Measurements from ENCODE around the gene DOCK2. TPM values are rescaled to one million over a fixed set of nuclear protein-coding genes. Genes with fewer than 3 reads are reported as not detected.
A peak's percentile ranks its signal among the peaks of the same experiment; 100 is the strongest.

The DOCK2 gene
- total and polyA plus RNA-seq, 2 experiments from 2014 or later: 6.5 to 10.4 TPM

DNA sequence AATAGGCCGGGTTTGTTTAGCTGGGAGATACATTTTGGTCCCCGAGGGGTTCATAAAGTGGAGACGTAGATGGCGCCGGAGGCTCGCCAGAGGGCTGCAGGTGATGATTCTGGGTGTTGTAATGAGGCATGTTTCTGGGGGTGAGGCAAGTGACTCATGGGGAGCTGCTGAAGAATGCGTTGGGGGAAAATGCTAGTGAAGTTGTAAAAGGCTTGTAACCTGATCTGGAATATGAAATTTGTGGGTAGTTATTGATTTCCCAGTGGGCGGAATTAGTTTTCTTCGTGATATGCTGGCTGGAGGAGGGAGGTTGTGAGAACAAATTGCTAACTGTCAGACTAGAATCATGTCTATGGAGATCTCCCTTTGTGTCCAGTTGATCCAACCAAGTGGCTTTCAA lies 158.3 kb downstream of the DOCK2 start:
- no peaks in the 10 kb centered on the region for H4K20me1 ChIP-seq (ENCODE audit: insufficient read depth)
- H3K27me3 ChIP-seq (replicated peaks; ENCODE audit: insufficient read depth): no peaks in the 10 kb centered on the region
- no peak overlapping the region for H3K9ac ChIP-seq
- H3K4me2 ChIP-seq (ENCODE audit: unreplicated experiment): no peak overlapping the region
- TF ChIP-seq EZH2phosphoT487 (IDR thresholded peaks at IDR 0.05; ENCODE audit: insufficient read depth, low read depth): no peak
- TF ChIP-seq EZH2 (IDR thresholded peaks at IDR 0.05; ENCODE audit: insufficient read depth, poor library complexity, severe bottlenecking): no peak
- no peak overlapping the region for H3K4me3 ChIP-seq
- no peaks in the 10 kb centered on the region for H3K36me3 ChIP-seq (ENCODE audit: low read depth)
- in situ Hi-C loops (cut with MboI): no loop called here
- H3K9me3 ChIP-seq (ENCODE audit: low read depth): no peaks in the 10 kb centered on the region
- 82 to 85% methylated on average over 9 of the region's 9 CpGs for WGBS, 2 experiments (ENCODE audit: low coverage in 1 of 2, low lambda C conversion rate in 2 of 2, missing lambda C conversion rate in 2 of 2)
- no peak overlapping the region for H2AFZ ChIP-seq
- H3K9me2 ChIP-seq (ENCODE audit: insufficient read depth): no peaks in the 10 kb centered on the region
- H3K4me1 ChIP-seq (ENCODE audit: insufficient read depth): peaks cover 8% of the 10 kb centered on the region; the same call in 1 of the 2 replicates
- no peak for DNase-seq
- H3F3A ChIP-seq (ENCODE audit: insufficient read depth): peaks cover 4% of the 10 kb centered on the region
- H3K79me2 ChIP-seq (ENCODE audit: insufficient read depth): no peaks in the 10 kb centered on the region
- H3K27ac ChIP-seq: no peak overlapping the region

DNA sequence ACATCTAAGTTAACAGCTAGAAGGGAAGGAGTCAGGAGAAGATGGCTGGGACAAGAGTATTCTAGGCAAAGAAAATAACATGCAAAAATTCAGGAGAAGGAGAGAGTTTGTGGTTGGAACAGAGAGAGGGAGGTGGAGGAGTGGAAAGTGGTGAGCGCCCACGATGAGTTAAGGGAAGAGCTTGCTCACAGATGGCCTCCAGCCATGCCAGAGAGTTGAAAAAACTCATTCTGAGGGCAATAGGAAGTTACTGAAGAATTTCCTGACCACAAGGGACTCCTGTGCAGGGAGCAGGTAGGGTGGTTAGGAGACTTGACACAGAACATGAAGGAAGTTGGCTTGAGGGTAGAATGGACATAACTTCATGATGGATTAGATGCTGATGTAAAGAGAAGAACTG lies 159.7 kb downstream of the DOCK2 start:
- TF ChIP-seq EZH2phosphoT487 (IDR thresholded peaks at IDR 0.05; ENCODE audit: insufficient read depth, low read depth): no peak
- TF ChIP-seq EZH2 (IDR thresholded peaks at IDR 0.05; ENCODE audit: insufficient read depth, poor library complexity, severe bottlenecking): no peak
- H2AFZ ChIP-seq: no peak overlapping the region
- peak; percentile 42 for DNase-seq
- H3K4me3 ChIP-seq: no peak overlapping the region
- in situ Hi-C loops (cut with MboI): no loop called here
- no peaks in the 10 kb centered on the region for H3K36me3 ChIP-seq (ENCODE audit: low read depth)
- H3K9me3 ChIP-seq (ENCODE audit: low read depth): no peaks in the 10 kb centered on the region
- H4K20me1 ChIP-seq (ENCODE audit: insufficient read depth): no peaks in the 10 kb centered on the region
- H3K27me3 ChIP-seq (replicated peaks; ENCODE audit: insufficient read depth): no peaks in the 10 kb centered on the region
- H3F3A ChIP-seq (ENCODE audit: insufficient read depth): peaks cover 15% of the 10 kb centered on the region
- WGBS, 2 experiments (ENCODE audit: low coverage in 1 of 2, low lambda C conversion rate in 2 of 2, missing lambda C conversion rate in 2 of 2): 85 to 92% methylated on average over 2 of the region's 2 CpGs
- no peak overlapping the region for H3K9ac ChIP-seq
- H3K4me2 ChIP-seq (ENCODE audit: unreplicated experiment): no peak overlapping the region
- peaks cover 21% of the 10 kb centered on the region for H3K4me1 ChIP-seq (ENCODE audit: insufficient read depth)
- no peaks in the 10 kb centered on the region for H3K79me2 ChIP-seq (ENCODE audit: insufficient read depth)
- H3K9me2 ChIP-seq (ENCODE audit: insufficient read depth): no peaks in the 10 kb centered on the region
- no peak overlapping the region for H3K27ac ChIP-seq

DNA sequence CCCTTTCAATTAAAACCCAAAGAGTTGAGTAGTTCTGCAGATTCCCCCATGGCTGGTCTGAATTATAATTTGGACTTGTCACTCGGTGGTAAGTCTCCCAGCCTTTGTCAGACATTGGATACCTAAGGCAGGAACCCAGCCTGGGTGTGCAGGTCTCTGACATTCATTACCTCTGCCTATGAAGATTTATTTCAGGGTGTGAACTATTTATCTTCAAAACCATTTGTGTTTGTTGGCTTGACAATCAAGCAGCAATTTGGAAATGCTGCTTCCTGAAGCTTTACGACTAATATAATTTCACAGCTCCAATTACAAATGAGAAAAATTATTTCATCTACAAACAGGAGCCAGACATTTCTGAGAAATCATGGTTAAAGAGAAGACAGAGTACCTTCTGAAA lies 160.5 kb downstream of the DOCK2 start:
- in situ Hi-C loops (cut with MboI): no loop called here
- Histone ChIP-seq H3K36me3 (ENCODE audit: low read depth) (no peaks in the 10 kb centered on the region), H3K27me3 (replicated peaks; ENCODE audit: insufficient read depth) (no peaks in the 10 kb centered on the region), H4K20me1 (ENCODE audit: insufficient read depth) (no peaks in the 10 kb centered on the region), H3F3A (ENCODE audit: insufficient read depth) (peaks cover 23% of the 10 kb centered on the region), H3K79me2 (ENCODE audit: insufficient read depth) (no peaks in the 10 kb centered on the region), H3K9ac (no peak overlapping the region), H3K4me3 (no peak overlapping the region), H3K27ac (no peak overlapping the region), H3K4me2 (ENCODE audit: unreplicated experiment) (no peak overlapping the region), H3K9me2 (ENCODE audit: insufficient read depth) (no peaks in the 10 kb centered on the region), H2AFZ (no peak overlapping the region), H3K9me3 (ENCODE audit: low read depth) (no peaks in the 10 kb centered on the region), H3K4me1 (ENCODE audit: insufficient read depth) (peaks cover 29% of the 10 kb centered on the region)
- 65 to 75% methylated on average over 2 of the region's 2 CpGs for WGBS, 2 experiments (ENCODE audit: low coverage in 1 of 2, low lambda C conversion rate in 2 of 2, missing lambda C conversion rate in 2 of 2)
- no peak for DNase-seq
- TF ChIP-seq EZH2phosphoT487 (IDR thresholded peaks at IDR 0.05; ENCODE audit: insufficient read depth, low read depth): no peak
- TF ChIP-seq EZH2 (IDR thresholded peaks at IDR 0.05; ENCODE audit: insufficient read depth, poor library complexity, severe bottlenecking): no peak

DNA sequence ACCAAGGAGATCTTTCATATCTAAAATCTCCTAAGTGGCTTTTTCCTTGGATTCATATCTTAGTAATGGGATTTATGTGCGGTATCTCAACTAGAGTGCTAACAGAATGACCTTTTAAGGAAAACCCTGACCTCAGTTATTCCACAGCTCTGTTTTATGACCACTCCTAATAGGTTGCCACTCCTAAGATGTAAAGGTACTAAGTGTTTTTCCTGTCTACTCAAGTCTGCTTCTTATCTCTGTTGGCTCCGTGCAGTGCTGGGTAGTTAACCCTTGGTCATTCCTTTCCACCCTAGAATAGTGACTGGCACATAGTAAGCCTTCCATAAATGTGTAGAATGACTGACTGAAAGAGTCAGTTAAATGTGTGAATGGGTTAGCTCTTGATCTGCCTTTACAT lies 161.4 kb downstream of the DOCK2 start:
- H3F3A ChIP-seq (ENCODE audit: insufficient read depth): peaks cover 28% of the 10 kb centered on the region
- no peaks in the 10 kb centered on the region for H3K9me3 ChIP-seq (ENCODE audit: low read depth)
- H2AFZ ChIP-seq: no peak overlapping the region
- no peak overlapping the region for H3K4me2 ChIP-seq (ENCODE audit: unreplicated experiment)
- H3K27me3 ChIP-seq (replicated peaks; ENCODE audit: insufficient read depth): no peaks in the 10 kb centered on the region
- WGBS, 2 experiments (ENCODE audit: low coverage in 1 of 2, low lambda C conversion rate in 2 of 2, missing lambda C conversion rate in 2 of 2): 81 to 89% methylated on average over 2 of the region's 2 CpGs
- H3K79me2 ChIP-seq (ENCODE audit: insufficient read depth): no peaks in the 10 kb centered on the region
- in situ Hi-C loops (cut with MboI): no loop called here
- TF ChIP-seq EZH2phosphoT487 (IDR thresholded peaks at IDR 0.05; ENCODE audit: insufficient read depth, low read depth) (no peak), EZH2 (IDR thresholded peaks at IDR 0.05; ENCODE audit: insufficient read depth, poor library complexity, severe bottlenecking) (no peak)
- H3K9ac ChIP-seq: no peak overlapping the region
- H3K36me3 ChIP-seq (ENCODE audit: low read depth): no peaks in the 10 kb centered on the region
- no peak for DNase-seq
- no peaks in the 10 kb centered on the region for H4K20me1 ChIP-seq (ENCODE audit: insufficient read depth)
- no peak overlapping the region for H3K4me3 ChIP-seq
- H3K4me1 ChIP-seq (ENCODE audit: insufficient read depth): peaks cover 35% of the 10 kb centered on the region
- H3K9me2 ChIP-seq (ENCODE audit: insufficient read depth): no peaks in the 10 kb centered on the region
- H3K27ac ChIP-seq: no peak overlapping the region
